Middle frontal gyrus (tissue), 1 donor: ENCODE measurements around the gene SRGAP1.

Experiments used
- DNase-seq: peaks from one replicate; pipeline ENCODE4 v3.0.0-alpha.2; 2015; ENCODE audit warnings: low spot score; ENCODE audit errors: extremely low spot score

SRGAP1 gene

DNA sequence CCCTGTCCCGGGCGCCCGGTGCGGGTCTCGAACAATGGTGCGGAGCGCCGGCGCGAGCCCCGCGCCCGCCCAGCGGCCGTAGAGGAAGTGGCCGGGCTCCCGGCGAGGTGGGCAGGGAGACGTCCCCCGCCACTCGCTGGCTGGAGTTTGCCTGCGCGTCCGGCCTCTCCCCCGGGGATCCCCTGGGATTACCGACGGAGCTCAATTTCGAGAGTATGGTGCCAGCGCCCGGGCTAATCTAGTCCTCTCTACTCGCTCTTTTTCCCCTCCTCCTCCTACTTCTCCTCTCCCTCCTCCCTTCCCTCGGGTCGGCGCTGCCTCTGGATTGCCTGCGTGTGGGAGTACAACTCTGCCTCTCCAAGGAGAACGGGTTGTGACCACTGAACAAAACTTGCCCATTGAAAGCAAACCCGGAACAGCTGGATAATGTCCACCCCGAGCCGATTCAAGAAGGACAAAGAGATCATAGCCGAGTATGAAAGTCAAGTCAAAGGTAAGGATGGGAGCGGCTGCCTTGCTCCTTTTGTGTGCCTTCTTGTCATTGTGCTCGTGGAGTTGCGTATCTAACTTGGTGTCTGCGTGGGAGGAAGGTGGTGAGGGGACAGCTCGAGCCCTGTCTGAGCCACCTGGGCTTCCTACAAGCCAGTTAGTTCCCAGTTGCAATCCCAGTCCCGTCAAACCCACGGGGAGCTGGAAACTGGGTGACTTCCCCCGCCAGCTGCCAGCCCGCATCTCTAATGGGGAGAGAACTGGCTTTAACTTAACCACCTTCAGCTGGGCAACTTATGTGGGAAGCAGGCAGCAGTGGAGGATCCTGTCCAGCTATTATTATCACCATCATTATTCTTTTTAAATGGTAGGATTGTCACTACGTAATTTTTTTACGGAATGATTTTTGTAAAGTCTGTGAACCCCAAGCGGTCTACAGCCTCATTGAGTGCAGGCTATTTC, at the start of gene SRGAP1:
TSS of gene SRGAP1 (plus strand) at position 310 of the 951 bp plus-strand sequence. CDS start at position 427, 117 bp downstream.
- peak; percentile 50 for DNase-seq

DNA sequence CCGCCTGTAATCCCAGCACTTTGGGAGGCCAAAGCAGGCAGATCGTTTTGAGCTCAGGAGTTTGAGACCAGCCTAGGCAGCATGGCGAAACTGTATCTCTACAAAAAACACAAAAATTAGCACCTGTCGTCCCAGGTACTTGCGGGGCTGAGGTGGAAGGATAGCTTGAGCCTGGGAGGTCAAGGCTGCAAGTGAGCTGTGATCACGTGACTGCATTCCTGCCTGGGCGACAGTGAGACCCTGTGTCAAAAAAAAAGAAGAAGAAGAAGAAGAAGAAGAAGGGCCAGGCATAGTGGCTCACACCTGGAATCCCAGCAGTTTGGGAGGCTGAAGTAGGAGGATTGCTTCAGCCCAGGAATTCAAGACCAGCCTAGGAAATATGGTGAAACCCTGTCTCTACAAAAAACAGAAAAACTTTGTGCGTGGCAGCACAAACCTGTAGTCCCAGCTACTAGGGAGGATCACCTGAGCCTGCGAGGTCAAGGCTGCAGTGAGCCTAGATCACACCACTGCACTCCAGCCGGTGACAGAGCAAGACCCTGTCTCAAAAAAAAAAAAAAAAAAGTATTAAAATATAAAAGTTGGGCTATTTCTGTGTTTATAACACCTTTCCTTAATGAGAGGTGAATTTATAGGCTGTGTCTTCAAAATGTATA, 49.3 kb upstream of the SRGAP1 start:
- no peak for DNase-seq

DNA sequence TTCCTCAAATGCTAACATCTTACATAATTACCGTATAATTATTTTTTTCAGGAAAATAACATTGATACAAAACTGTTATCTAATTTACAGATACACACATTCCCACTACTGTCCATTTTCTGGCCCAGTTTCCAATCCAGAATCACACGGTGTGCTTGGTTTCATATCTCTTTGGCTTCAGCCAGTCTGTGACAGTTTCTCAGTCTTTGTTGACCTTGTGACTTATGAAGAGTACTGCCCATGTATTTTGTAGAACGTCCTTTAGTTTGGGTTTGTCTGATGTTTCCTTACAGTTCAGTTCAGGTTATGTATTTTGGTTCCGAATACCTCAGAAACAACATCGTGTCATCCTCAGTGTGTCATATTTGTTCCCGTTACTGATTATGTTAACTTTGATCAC, 48.6 kb upstream of the SRGAP1 start:
- DNase-seq, result no peak

DNA sequence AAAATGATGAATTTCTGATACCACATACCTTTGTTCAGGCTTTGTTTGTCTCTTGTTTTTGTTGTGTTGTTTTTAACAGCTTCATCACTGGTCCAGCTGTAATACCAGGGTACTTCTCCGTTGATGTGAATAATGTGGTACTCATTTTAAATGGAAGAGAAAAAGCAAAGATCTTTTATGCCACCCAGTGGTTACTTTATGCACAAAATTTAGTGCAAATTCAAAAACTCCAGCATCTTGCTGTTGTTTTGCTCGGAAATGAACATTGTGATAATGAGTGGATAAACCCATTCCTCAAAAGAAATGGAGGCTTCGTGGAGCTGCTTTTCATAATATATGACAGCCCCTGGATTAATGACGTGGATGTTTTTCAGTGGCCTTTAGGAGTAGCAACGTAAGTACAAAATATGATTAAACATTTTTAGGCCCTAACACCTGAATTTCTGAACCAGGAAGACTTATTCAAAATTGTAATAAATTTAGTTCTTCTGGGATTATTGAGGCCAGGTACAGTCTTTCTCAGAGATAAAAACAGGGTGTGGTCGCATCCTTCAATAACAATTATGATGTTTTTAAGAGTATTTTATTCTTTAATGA, 42.4 kb upstream of the SRGAP1 start:
- DNase-seq, result peak; percentile 33

DNA sequence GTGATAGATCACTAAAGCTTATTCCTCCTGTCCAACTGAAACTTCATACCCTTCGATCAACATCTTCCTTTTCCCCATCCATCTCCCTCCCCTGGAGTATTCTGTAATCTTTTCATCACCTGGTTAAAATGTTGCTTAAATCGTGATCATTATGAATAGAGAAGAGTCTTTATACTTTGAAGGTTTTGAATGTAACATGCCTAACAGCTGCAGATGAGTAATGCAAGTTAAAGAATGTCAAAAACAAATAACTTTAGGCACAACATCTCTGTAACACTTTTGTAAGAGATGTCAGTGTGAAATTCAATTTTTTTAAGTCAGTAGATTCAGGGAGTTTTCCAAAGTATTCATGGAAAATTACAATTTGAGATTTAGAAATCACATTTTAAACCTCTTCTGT, 39.8 kb upstream of the SRGAP1 start:
- DNase-seq, result no peak

DNA sequence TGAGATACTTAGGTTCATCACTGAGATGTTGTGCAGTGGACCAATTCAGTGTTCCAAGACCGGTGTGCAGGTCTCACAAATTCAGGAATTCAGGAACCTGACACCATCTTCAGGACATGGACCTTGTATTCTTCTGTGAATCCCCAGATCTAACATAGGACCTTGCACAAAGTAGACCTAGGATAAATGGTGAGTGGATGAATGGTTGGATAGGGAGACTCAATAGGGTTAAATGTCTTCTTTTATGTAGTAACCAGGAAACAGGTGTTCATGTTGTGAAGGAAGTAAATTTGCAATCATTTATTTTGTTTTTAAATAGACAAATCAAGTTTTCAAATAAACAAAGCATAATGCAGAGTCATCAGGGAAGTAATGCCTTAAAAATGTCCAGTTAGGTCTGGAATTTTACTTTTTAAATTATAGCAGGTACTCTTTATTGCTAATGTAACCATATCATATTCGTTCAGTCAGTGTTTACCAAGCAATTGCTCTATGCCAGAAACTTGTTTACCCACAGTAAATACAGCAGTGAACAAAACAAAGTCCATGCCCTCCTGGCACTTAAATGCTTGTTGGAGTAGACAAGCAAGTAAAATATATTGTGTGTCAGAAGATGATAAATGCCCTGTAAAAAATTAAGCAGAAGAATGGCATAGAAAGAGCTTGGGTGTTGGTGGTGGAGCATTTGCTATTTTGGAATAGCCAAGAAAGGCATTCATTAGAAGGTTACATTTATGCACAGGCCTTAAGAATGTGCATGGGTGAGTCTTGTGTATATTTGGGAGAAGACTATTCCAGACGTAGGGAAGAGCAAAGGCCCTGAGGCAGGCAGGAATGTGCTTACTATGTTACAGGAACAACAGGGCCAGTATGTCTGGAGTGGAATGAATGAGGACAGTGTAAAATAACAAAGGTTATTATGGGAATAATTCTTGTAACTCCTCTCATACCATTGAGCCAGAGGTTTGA, 38.5 kb upstream of the SRGAP1 start:
- DNase-seq, result no peak

DNA sequence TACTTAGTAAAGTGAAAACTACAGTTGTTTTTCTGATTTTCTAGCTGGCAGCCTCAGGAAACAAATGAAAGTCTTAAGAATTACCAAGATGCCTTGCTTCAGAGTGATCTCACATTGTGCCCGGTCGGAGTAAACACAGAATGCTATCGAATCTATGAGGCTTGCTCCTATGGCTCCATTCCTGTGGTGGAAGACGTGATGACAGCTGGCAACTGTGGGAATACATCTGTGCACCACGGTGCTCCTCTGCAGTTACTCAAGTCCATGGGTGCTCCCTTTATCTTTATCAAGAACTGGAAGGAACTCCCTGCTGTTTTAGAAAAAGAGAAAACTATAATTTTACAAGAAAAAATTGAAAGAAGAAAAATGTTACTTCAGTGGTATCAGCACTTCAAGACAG, 35.9 kb upstream of the SRGAP1 start:
- DNase-seq, result no peak

DNA sequence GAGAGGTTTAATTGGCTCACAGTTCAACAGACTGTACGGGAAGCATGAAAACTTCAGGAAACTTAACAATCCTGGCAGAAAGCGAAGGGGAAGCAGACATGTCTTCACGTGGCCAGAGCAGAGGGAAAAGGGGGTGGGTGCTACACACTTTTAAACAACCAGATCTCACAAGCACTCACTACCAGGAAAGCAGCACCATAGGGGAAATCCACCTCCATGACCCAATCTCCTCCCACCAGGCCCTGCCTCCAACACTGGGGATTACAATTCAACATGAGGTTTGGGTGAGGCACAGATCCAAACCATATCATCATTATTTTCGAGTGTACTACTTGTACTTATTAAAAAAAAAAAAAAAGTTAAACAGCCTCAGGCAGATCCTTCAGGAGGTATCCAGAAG, 34.9 kb upstream of the SRGAP1 start:
- DNase-seq, result no peak

DNA sequence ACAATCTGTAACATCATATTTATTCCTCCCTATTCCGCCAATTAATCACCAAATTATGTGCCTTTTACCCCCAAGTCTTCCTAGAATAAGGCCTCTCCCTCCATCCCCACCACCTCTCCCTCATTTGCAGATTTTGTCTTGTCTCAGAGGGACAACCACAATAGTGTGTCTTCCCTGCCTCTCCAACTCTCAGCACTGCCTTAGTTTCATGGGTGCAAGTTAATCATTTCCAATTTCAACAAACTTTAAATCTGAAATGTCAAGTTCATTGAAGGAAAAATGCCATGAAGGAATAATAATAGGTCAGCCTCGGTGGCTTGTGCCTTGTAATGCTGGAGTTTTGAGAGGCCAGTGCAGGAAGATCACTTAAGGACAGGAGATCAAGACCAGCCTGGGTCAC, 33.2 kb upstream of the SRGAP1 start:
- no peak for DNase-seq

DNA sequence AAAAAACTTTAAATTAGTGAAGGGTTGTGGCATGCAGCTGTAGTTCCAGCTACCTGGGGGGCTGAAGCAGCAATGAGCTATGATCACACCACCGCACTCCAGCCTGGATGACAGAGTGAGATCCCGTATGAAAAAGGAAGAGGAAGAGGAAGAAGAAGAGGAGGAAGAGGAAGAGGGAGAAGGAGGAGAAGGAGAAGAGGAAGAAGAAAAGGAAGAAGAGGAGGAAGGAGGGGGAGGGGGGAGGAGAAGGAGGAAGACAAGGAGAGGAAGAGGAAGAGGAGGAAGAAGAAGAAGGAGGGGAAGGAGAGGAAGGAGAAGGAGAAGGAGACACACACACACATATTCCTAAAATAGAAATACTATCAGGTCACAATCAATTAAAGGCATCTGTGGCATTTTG, 32.7 kb upstream of the SRGAP1 start:
- DNase-seq, result no peak

DNA sequence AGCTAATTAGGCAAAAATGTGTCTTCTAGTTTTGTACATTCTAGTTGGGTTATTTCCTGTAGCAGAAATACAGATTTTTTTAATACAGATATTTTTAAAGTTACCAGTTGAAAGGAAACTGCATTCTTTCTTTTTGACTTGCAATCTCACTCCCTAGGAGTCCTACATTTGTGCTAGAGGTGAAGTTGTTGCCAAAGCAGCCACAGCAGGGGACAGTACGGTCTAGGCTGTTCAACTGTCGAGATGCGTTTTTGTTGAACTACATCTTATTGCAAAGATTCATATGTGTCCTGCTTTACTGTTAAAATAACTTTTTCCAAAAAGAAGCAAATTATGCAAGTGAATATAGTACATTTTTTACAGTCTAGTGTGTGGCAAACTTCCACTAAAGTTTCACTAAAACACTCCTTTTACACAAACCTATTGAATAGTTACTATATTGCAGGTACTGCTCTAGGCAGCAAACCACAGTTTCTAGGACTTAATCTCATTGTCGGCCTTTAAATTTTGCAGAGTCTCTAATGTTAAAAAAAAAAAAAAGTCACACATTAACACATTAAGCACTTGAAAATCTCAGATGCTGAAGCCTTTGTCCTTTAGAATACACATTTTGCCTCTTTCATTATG, 30.2 kb upstream of the SRGAP1 start:
- DNase-seq, result no peak

DNA sequence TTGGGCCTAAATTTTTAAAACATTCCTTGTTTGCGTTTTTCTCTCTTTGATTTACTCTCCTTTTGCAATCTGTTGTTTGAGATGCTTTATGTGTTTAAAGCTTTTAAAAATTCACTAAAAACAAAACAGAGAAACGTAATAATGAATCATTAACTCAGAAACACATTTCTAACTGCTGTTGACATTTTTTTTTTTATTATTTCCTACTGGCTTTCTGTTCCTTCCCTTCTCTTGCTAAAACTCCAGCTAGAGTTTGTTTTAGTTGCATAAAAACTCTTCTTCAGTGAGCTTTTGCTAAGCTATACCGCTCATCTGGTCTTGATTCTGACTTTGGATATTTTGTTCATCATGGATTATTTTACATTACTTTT, 29.0 kb upstream of the SRGAP1 start:
- DNase-seq, result no peak

DNA sequence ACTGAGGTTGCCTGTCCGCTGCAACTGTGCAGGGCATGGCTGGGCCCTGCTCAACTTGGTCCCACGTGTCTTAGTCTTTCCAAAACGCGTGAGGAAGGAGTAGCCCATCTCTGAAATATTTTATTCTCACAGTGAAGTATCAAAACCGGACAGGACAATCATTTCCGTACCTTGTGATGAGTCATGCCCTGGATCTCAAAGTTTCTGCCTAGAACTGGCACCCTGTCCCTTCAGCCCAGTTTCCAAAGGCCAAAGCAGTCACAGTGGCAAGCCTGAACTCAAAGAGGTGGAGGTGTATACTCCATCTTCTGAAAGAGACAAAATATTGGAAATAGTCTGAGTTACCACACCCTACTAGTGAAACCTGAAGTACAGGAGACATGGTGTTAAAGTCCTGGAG, 28.5 kb upstream of the SRGAP1 start:
- no peak for DNase-seq

DNA sequence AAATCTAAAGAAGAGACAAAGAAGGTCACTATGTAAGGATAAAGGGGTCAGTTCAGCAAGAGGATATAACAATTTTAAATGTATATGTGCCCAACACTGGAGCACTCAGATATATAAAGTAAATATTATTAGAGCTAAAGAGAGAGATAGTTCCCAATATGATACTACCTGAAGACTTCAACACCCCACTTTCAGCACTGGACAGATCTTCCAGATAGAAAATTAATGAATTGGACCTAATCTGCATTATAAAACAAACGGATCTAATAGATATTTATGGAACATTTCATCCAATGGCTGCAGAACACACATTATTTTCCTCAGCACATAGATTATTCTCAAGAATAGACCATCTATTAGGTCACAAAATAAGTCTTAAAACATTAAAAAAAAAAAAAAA, 24.1 kb upstream of the SRGAP1 start:
- DNase-seq, result no peak

DNA sequence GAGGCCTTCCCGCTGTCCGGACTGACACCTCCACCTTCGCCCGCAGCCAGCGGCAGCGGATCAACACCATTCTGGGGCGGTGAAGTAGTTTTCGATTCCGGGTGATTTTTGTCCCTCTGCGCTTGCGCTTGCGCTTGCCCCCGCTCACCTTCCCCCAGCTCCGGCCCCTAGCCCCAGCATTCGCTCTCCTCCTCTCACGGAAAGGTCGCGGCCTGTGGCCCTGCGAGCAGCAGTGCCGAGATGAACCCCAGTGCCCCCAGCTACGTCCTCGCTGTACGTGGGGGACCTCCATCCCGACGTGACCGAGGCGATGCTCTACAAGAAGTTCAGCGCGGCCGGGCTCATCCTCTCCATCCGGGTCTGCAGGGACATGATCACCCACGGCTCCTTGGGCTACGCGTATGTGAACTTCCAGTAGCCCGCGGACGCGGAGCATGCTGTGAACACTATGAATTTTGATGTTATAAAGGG, 22.7 kb upstream of the SRGAP1 start:
- no peak for DNase-seq

DNA sequence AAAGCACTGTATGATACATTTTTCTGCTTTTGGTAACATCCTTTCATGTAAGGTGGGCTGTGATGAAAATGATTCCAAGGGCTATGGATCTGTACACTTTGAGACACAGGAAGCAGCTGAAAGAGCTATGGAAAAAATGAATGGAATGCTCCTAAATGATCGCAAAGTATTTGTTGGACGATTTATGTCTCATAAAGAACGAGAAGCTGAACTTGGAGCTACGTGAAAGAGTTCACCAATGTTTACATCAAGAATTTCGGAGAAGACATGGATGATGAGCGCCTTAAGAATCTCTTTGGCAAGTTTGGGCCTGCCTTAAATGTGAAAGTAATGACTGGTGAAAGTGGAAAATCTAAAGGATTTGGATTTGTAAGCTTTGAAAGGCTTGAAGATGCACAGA, 22.1 kb upstream of the SRGAP1 start:
- DNase-seq, result no peak

DNA sequence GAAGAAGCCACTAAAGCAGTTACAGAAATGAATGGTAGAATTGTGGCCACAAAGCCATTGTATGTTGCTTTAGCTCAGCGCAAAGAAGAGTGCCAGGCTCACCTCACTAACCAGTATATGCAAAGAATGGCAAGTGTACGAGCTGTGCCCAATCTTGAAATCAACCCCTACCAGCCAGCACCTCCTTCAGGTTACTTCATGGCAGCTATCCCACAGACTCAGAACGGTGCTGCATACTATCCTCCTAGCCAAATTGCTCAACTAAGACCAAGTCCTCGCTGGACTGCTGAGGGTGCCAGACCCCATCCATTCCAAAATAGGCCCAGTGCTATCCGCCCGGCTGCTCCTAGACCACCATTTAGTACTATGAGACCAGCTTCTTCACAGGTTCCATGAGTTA, 21.5 kb upstream of the SRGAP1 start:
- DNase-seq, result no peak

DNA sequence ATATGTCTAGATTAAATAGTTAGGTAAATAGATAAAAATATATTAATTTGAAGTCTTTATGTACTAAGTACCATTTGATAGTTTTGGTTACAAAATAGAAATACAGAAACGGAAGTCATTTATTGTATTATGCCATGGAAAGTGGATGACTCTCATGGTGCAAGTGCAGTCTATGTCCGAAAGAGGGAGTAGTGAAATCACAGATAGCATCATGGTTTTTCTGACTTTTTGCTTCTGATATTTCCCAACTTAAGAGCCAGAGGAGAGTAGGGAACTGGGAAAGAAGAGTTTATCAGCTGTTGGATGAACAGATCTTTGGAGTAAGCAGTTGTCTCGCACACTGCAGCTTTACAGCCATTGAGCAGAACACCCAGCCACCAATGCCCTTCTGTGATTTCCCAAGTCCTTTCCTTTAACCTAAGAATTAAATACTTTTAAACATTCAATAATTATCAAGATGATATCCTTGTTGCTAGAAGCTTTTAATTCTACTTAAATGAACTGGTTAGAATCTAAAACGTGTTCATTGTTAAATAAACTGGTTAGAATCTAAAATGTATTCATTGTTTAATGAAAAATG, 18.4 kb upstream of the SRGAP1 start:
- DNase-seq, result peak; percentile 64

DNA sequence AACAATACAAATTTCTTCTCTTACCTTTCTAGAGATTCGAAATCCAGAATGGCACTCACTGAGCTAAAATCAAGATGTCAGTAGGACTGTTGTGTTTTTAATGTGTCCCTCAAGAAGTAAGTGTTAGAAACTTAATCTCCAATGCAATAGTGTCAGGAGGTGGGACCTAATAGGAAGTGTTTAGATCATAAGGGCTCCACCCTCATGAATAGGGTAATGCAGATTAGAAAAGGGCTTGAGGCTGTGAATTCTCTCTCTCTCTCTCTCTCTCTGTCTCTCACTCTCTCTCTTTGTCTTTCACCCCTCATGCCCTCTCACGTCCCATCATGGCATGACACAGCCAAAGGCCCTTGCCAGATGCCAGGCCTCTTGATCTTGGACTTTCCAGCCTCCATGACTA, 15.6 kb upstream of the SRGAP1 start:
- no peak for DNase-seq

DNA sequence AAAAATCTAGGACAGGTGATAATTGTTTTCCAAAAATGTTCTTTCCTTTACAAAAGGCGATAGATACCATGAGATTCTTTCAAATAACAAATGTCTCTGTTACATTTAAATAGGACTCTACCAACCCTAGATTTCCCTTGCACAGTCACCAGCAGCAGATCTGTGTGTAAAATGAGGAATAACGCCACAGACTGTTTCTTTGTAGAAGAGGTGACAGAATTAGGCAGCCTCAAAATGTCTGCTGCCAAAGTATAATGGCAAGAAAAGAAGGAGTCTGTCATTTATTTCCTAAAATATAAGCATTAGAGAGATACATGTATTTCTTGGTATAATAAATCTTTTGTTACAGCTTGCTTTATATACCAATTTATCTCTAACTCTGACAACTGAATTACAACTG, 8.5 kb upstream of the SRGAP1 start:
- DNase-seq, result no peak
